Ascending aorta (tissue), 2 donors: Measurements from ENCODE around the gene NAT14. TPM values are rescaled to one million over a fixed set of nuclear protein-coding genes. Genes with fewer than 3 reads are reported as not detected.

Experiments
- DNase-seq, 2 donors: peaks; one replicate each; pipeline ENCODE4 v3.0.0-alpha.2; 2019; ENCODE audit warnings: low spot score in 2 of 2
- H3K27ac ChIP-seq, 2 donors: fragments of 200-600 bp; sonication (generic); one replicate each; pipeline ENCODE4 v1.5.1; 2016 to 2017; ENCODE audit warnings: mild to moderate bottlenecking in 1 of 2
- H3K27me3 ChIP-seq: fragments of 200-600 bp; sonication (generic); one replicate; pipeline ENCODE4 v1.5.1; 2017
- H3K36me3 ChIP-seq, 2 donors: fragments of 200-600 bp; sonication (generic); one replicate each; pipeline ENCODE4 v1.5.1; 2016
- H3K4me1 ChIP-seq, 2 donors: fragments of 200-600 bp; sonication (generic); one replicate each; pipeline ENCODE4 v1.5.1; 2016 to 2017; ENCODE audit warnings: mild to moderate bottlenecking in 1 of 2
- H3K4me3 ChIP-seq, 2 donors: fragments of 200-600 bp; sonication (generic); one replicate each; pipeline ENCODE4 v1.5.1; 2016 to 2017; ENCODE audit warnings: mild to moderate bottlenecking in 1 of 2
- H3K9me3 ChIP-seq, 2 donors: fragments of 200-600 bp; sonication (generic); one replicate each; pipeline ENCODE4 v1.5.1; 2016
- intact Hi-C: fragments of 100-400 bp; cut with DNase I; formaldehyde crosslinking; loops from one replicate; pipeline ENCODE4 v1.15.1; 2023
- total RNA-seq: library from RNA; depleted of rRNA; stranded (reverse); fragments of >200 nt; gene quantifications from one replicate; pipeline ENCODE4 v1.1.0, GENCODE V29; 2016
- TF ChIP-seq, protein P1 (sequence below), 3 experiments: fragments of 200-600 bp in 2 of 3; fragments of 450-650 bp in 1 of 3; sonication (generic) in 2 of 3; IDR thresholded peaks; one replicate each; pipeline ENCODE4 v1.5.1; 2016 to 2019; ENCODE audit warnings: antibody characterized with exemption in 3 of 3, mild to moderate bottlenecking in 1 of 3, moderate library complexity in 1 of 3

Gene NAT14, protein sequence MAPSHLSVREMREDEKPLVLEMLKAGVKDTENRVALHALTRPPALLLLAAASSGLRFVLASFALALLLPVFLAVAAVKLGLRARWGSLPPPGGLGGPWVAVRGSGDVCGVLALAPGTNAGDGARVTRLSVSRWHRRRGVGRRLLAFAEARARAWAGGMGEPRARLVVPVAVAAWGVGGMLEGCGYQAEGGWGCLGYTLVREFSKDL
- 21.6 TPM for total RNA-seq

DNA sequence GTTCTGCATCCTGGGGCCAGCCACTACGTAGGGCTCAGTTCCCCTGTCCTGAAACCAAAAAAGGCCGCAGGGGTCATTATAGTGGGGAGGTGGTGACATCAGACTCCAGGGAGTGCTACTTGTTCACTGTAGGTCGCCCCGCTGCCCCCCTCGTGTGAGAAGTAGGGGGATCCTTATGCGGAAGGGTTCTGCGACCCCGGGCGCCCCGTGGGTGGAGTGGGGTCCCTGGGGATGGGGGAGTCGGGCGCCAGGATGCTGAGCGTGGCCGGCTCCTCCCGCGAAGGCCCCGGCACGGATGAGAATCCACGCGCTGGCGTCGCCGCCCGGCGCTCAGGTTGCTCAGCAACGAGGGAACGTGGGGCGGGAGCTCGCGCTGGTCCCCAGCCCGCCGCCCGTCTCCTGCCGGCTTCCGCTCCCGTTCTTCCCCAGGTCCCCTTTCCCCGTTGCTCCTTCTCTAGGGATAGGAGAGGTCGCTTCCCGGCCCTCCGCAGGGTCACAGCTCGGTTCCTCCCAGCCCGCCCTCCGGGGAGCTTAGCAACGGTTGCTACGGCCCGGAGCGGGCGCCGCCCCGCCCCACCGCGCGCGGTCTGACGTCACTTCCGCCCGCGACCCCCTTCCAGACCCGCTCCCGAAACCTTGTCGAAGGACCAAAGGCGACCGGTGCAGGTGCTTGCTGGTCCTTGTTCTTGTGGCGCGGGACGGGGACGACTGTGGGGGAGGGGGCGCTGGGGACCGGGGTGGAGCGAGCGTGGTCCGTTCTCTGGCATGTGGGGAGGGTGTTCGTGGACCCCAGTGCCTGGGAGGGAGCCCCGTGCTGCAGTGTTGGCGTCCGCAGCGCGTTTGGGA is at the start of gene NAT14:
Gene NAT14 (plus strand): TSS at position 596 of the 846 bp plus-strand sequence. CDS start 521 bp downstream, outside the sequence.
- H3K4me1 ChIP-seq, result peaks cover 23 to 42% of the 10 kb centered on the region in 2 donors
- DNase-seq, result no peak
- H3K4me3 ChIP-seq, result peak within 1 kb of the TSS; percentile 43 to 69
- no peaks in the 10 kb centered on the region for H3K9me3 ChIP-seq
- H3K36me3 ChIP-seq, result peaks cover 10 to 21% of the 10 kb centered on the region in 2 donors
- no peaks in the 10 kb centered on the region for H3K27me3 ChIP-seq
- TF ChIP-seq, protein P1, sequence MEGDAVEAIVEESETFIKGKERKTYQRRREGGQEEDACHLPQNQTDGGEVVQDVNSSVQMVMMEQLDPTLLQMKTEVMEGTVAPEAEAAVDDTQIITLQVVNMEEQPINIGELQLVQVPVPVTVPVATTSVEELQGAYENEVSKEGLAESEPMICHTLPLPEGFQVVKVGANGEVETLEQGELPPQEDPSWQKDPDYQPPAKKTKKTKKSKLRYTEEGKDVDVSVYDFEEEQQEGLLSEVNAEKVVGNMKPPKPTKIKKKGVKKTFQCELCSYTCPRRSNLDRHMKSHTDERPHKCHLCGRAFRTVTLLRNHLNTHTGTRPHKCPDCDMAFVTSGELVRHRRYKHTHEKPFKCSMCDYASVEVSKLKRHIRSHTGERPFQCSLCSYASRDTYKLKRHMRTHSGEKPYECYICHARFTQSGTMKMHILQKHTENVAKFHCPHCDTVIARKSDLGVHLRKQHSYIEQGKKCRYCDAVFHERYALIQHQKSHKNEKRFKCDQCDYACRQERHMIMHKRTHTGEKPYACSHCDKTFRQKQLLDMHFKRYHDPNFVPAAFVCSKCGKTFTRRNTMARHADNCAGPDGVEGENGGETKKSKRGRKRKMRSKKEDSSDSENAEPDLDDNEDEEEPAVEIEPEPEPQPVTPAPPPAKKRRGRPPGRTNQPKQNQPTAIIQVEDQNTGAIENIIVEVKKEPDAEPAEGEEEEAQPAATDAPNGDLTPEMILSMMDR (IDR thresholded peaks at IDR 0.05), result no peak
- H3K27ac ChIP-seq, result peak within 1 kb of the TSS; percentile 85 to 90
- intact Hi-C loops, result no loop called here

DNA sequence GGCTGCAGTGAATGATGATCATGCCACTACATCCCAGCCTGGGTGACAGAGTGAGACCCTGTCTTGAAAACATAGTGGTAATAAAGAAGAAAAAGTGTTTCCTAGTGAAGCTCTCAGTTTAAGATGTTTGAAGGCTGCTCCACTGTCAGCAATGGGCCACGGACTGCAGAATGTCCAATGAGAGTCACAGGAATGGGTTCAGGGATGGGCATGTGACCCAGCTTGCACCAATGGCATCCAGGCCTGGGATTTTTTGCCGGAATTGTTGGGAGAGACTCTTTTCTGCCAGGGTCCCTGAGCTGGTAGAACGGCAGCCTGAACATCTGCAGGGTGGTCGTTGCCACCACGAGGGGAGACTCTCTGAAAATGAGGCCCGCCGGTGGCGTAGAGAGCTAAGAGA is 48.1 kb upstream of the NAT14 start:
- Histone ChIP-seq H3K27ac (no peak overlapping the region), H3K4me3 (no peak overlapping the region), H3K36me3 (no peaks in the 10 kb centered on the region), H3K4me1 (no peaks in the 10 kb centered on the region), H3K27me3 (peaks cover 24% of the 10 kb centered on the region), H3K9me3 (no peaks in the 10 kb centered on the region)
- TF ChIP-seq, protein P1 (IDR thresholded peaks at IDR 0.05), result no peak
- DNase-seq, result no peak
- intact Hi-C loops, result no loop called here

DNA sequence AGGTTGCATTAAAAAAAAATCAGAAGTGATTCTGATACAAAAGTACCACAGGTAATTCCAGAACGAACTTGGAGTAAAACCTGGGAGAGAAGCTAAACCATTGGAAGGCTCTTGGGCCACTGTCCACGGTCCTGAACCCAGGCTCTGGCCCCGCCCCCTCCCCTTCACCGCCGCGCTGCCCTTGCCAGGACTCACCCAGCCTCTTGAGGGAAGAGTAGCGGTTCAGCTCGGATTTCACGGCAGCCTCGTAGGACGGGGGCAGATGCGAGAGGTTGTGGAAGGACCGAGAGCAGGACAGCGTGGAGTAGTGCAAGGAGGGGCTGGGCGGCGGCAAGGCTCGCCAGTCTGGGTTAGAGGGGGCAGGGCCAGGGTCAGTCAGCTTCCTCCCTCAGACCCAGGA is 47.6 kb upstream of the NAT14 start:
- Histone ChIP-seq H3K4me1 (no peaks in the 10 kb centered on the region), H3K4me3 (no peak overlapping the region), H3K27me3 (peaks cover 29% of the 10 kb centered on the region), H3K36me3 (no peaks in the 10 kb centered on the region), H3K27ac (no peak overlapping the region), H3K9me3 (no peaks in the 10 kb centered on the region)
- intact Hi-C loops, result no loop called here
- no peak for DNase-seq
- TF ChIP-seq, protein P1 (IDR thresholded peaks at IDR 0.05), result no peak

DNA sequence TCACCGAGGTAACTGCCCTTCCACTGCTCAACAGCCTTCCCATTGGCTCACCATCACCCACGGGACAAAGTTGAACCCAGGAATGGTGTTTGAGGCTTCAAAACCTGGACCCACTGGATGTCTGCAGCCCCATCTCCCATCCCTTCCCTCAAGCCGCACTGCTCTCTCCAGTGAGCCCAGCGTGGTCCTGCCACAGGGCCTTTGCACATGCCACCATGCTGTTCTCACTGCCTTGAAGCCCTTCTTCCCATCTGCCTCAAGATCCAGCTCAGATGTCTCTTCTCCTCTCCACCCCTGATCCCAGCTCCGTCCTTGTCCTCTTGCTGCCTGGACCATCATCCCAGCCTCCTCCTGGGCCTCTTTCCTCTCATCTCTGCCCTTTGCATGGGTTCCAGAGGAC is 45.9 kb upstream of the NAT14 start:
- Histone ChIP-seq H3K27me3 (peaks cover 19% of the 10 kb centered on the region), H3K27ac (no peak overlapping the region), H3K36me3 (no peaks in the 10 kb centered on the region), H3K4me1 (no peaks in the 10 kb centered on the region), H3K4me3 (no peak overlapping the region), H3K9me3 (no peaks in the 10 kb centered on the region)
- TF ChIP-seq, protein P1 (IDR thresholded peaks at IDR 0.05), result no peak
- DNase-seq, result no peak
- intact Hi-C loops, result no loop called here

DNA sequence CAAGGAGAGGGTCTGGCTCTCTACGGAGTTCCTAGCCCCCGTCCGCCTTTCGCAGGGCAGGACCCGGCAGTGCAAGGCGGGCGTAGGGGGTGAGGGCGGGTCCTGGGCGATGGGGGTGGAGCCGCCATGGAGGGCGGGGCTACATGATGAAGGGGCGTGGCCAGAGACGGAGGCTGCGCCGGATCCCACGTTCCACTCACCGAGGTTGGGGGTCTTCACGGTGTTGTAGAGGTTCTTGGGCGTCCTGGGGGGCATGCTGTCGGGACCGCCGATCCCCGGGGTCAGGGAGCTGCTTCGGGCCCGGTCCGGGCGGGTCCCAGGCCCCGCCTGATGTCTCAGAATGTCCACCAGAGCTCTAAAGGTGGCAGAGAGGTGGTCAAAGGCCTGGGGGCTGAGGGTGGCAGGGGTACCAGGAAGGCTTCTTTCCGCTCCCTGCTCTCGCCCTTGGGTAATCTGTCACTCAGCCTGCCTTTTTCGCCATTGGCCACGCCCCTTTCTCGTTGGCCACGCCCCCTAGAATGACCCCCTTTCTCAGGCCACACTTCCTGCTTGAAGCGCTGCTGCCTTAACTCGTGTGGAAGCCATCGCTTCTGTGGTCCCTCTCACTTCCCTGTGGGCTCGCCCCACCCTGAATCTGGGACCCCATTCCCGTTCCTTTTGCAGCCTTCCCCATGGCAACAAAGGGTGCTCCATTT is 44.4 kb upstream of the NAT14 start:
- Histone ChIP-seq H3K4me3 (no peak overlapping the region), H3K9me3 (no peaks in the 10 kb centered on the region), H3K36me3 (no peaks in the 10 kb centered on the region), H3K27ac (no peak overlapping the region), H3K27me3 (peaks cover 19% of the 10 kb centered on the region), H3K4me1 (no peaks in the 10 kb centered on the region)
- TF ChIP-seq, protein P1 (IDR thresholded peaks at IDR 0.05), result no peak
- DNase-seq, result no peak
- intact Hi-C loops, result no loop called here
